ENCODE data around the gene CYRIA. TPM values are rescaled to one million over a fixed set of nuclear protein-coding genes. Genes with fewer than 3 reads are reported as not detected.
A peak's percentile ranks its signal among the peaks of the same experiment; 100 is the strongest.

CYRIA gene
- total and polyA plus RNA-seq, 2 donors (not counting 3 experiments of a cell fraction or from before 2014, with no cell fraction given) = 9.3 to 38.4 TPM

DNA sequence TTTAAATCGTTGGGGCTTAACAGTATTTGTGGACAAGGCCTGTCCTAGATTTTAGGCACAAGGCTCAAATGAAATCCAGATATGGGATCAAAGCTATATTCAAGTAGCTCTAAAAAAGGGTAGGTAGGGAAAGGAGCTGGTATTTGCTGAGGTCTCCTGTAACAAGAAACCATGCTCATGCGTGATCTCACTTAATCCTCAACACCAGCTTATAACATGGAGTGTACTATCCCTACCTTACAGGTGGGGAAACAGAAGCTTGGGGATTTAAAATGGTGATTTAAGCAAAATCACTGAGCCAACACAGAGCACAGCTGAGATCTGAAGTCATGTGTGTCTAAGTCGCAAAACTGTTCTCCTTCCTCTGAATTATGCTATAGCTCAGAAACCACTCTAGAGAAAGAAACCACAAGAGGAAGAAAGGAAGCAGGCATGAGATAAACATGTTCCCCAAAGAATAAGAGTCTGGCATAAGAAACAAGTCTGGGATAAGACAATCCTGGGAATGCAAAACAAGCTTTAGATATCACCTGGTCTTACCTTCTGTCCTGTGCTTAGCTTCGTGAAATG lies 43.1 kb downstream of the CYRIA start:
- ChIA-PET POLR2A (interaction anchor here (0.6 kb wide), 2 partner anchors 32 to 124 kb away, joined by 3 read pairs; no protein-coding TSS in a partner anchor), CTCF (interaction anchor here (0.9 to 8.4 kb wide), 11 partner anchors 9 to 135 kb away, joined by 3 to 117 read pairs (median 4); no protein-coding TSS in a partner anchor)
- TF ChIP-seq JUN (IDR thresholded peaks at IDR 0.05; ENCODE audit: borderline replicate concordance, insufficient read depth, insufficient read length, low read depth) (no peak), MYC (IDR thresholded peaks at IDR 0.05; ENCODE audit: low read depth, low read length) (no peak), FOS (IDR thresholded peaks at IDR 0.05; ENCODE audit: borderline replicate concordance, insufficient read depth, low read length) (no peak), POLR2A (IDR thresholded peaks at IDR 0.05; ENCODE audit: low read depth, low read length) (no peak), POLR2AphosphoS5 (IDR thresholded peaks at IDR 0.05; ENCODE audit: insufficient read depth, low read depth, low read length) (no peak), GATA2 (IDR thresholded peaks at IDR 0.05; ENCODE audit: insufficient read depth, insufficient read length, low read depth, low read length) (no peak), EZH2 (IDR thresholded peaks at IDR 0.05; ENCODE audit: borderline replicate concordance, low read depth, low read length, severe bottlenecking) (no peak)
- TF ChIP-seq, protein P1, sequence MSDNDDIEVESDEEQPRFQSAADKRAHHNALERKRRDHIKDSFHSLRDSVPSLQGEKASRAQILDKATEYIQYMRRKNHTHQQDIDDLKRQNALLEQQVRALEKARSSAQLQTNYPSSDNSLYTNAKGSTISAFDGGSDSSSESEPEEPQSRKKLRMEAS (IDR thresholded peaks at IDR 0.05; ENCODE audit: insufficient read depth, insufficient read length) = no peak
- TF ChIP-seq, protein P2, sequence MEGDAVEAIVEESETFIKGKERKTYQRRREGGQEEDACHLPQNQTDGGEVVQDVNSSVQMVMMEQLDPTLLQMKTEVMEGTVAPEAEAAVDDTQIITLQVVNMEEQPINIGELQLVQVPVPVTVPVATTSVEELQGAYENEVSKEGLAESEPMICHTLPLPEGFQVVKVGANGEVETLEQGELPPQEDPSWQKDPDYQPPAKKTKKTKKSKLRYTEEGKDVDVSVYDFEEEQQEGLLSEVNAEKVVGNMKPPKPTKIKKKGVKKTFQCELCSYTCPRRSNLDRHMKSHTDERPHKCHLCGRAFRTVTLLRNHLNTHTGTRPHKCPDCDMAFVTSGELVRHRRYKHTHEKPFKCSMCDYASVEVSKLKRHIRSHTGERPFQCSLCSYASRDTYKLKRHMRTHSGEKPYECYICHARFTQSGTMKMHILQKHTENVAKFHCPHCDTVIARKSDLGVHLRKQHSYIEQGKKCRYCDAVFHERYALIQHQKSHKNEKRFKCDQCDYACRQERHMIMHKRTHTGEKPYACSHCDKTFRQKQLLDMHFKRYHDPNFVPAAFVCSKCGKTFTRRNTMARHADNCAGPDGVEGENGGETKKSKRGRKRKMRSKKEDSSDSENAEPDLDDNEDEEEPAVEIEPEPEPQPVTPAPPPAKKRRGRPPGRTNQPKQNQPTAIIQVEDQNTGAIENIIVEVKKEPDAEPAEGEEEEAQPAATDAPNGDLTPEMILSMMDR (IDR thresholded peaks at IDR 0.05; ENCODE audit: extremely low read depth in 1 of 2, insufficient read depth in 1 of 2, low read depth in 1 of 2, low read length in 2 of 2) = no peak
- no peak for DNase-seq (ENCODE audit: low read depth, low spot score)
- H4K20me1 ChIP-seq (replicated peaks; ENCODE audit: control insufficient read depth, extremely low read depth, insufficient read depth, low read length) = no peaks in the 10 kb centered on the region
- peaks cover 1% of the 10 kb centered on the region for H3K79me2 ChIP-seq (ENCODE audit: control insufficient read depth, insufficient read depth, low read length)
- dilution Hi-C loops (cut with MboI; ENCODE audit: extremely low pct_ligation_motif_present, low sequenced_read_pairs) (no loop called here), intact Hi-C loops (cut with micrococcal nuclease) (no loop called here)
- no peaks in the 10 kb centered on the region for H3K9me1 ChIP-seq (replicated peaks; ENCODE audit: control insufficient read depth, extremely low read depth, insufficient read depth, low read length)
- peak; percentile 4 for FAIRE-seq
- peaks cover 31% of the 10 kb centered on the region for H3K4me1 ChIP-seq (ENCODE audit: control insufficient read depth, extremely low read depth, insufficient read depth, low read length)
- H3K9me3 ChIP-seq (replicated peaks; ENCODE audit: control insufficient read depth, insufficient read depth, low read length) = no peaks in the 10 kb centered on the region
- H3K9ac ChIP-seq (replicated peaks; ENCODE audit: extremely low read depth, insufficient read depth, low read length) = no peak overlapping the region
- H3K27ac ChIP-seq (ENCODE audit: insufficient read depth, low read depth, low read length) = no peak overlapping the region
- peaks cover 0 to 18% of the 10 kb centered on the region in 2 experiments for H3K36me3 ChIP-seq (ENCODE audit: control insufficient read depth in 2 of 2, extremely low read depth in 1 of 2, insufficient read depth in 2 of 2, low read length in 2 of 2)
- no peak overlapping the region for H2AFZ ChIP-seq (ENCODE audit: low read depth, low read length)
- H3K4me3 ChIP-seq (replicated peaks in 1 of 3; ENCODE audit: insufficient read depth in 1 of 3, low read depth in 1 of 3, low read length in 3 of 3) = no peak overlapping the region
- H3K27me3 ChIP-seq (ENCODE audit: control insufficient read depth in 2 of 2, insufficient read depth in 2 of 2, low read length in 2 of 2) = no peaks in the 10 kb centered on the region
- no TSS peak for BruUV-seq (replicated peaks)
- H3K4me2 ChIP-seq (ENCODE audit: insufficient read depth, low read length) = no peak overlapping the region
